ENCODE results near the gene CFAP20DC.
"Not testable (repeated sequence)": the region's sequence is repeated elsewhere in the genome, so short reads cannot be mapped to it uniquely, and the experiment has no call there.

Gene CFAP20DC

GRCh38 chr3:58899159-58899952, 150.5 kb downstream of the CFAP20DC start:
- Histone ChIP-seq H3K9me3 (ENCODE audit: insufficient read depth, low read length) (peaks cover 8% of the 10 kb centered on the region; the same call in 1 of the 2 replicates), H3K4me3 (ENCODE audit: low read length) (no peak overlapping the region), H3K79me2 (ENCODE audit: low read length) (no peaks in the 10 kb centered on the region), H3K36me3 (replicated peaks; ENCODE audit: low read depth, low read length) (no peaks in the 10 kb centered on the region), H3K27me3 (ENCODE audit: low read depth, low read length) (0 out of 2 replicates have a peak, but pooled peaks cover 5% of the 10 kb centered on the region), H3K9ac (ENCODE audit: low read length) (no peak overlapping the region), H3K4me2 (ENCODE audit: low read length) (no peak overlapping the region), H4K20me1 (ENCODE audit: insufficient read depth, low read length) (no peaks in the 10 kb centered on the region), H3K4me1 (ENCODE audit: low read length) (no peaks in the 10 kb centered on the region), H2AFZ (ENCODE audit: low read depth, low read length) (no peak overlapping the region), H3K27ac (ENCODE audit: low read length) (no peak overlapping the region)
- TF ChIP-seq CTCF (IDR thresholded peaks at IDR 0.05; ENCODE audit: low read depth, low read length) (no peak), EZH2phosphoT487 (IDR thresholded peaks at IDR 0.05; ENCODE audit: low read depth) (no peak)

DNA sequence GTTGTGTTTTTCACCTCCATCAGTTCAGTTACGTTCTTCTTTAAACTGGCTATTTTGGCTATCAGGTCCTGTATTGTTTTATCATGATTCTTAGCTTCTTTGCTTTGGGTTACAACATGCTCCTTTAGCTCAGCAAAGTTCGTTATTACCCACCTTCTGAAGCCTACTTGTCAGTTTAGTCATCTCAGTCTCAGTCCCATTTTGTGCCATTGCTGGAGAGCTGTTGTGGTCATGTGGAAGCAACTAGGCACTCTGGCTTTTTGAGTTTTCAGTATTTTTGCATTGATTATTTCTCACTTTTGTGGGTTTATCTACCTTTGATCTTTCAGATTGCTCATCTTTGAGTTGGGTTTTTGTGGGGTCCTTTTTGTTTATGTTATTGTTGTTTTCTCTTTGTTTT, 151.3 kb downstream of the CFAP20DC start:
- no peak overlapping the region for H3K9ac ChIP-seq (ENCODE audit: low read length)

DNA sequence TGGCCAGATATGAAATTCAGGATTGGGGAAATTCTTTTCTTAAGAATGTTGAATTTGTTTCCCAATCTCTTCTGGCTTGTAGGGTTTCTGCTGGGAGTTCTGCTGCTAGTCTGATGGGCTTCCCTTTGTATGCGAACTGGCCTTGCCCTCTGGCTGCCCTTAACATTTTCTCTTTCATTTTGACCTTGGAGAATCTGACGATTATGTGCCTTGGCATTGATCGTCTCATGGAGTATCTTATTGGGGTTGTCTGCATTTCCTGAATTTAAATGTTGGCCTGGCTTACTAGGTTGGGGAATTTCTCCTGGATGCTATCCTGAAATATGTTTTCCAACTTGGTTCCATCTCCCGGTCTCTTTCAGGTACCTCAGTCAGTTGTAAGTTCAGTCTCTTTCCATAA, 152.2 kb downstream of the CFAP20DC start:
- Histone ChIP-seq H3K9ac (ENCODE audit: low read length) (no peak overlapping the region), H3K4me2 (ENCODE audit: low read length) (no peak overlapping the region), H3K4me3 (ENCODE audit: low read length) (no peak overlapping the region), H3K79me2 (ENCODE audit: low read length) (no peaks in the 10 kb centered on the region), H2AFZ (ENCODE audit: low read depth, low read length) (no peak overlapping the region), H3K27me3 (ENCODE audit: low read depth, low read length) (0 out of 2 replicates have a peak, but pooled peaks cover 5% of the 10 kb centered on the region), H3K4me1 (ENCODE audit: low read length) (no peaks in the 10 kb centered on the region), H3K27ac (ENCODE audit: low read length) (no peak overlapping the region), H3K36me3 (replicated peaks; ENCODE audit: low read depth, low read length) (no peaks in the 10 kb centered on the region), H4K20me1 (ENCODE audit: insufficient read depth, low read length) (no peaks in the 10 kb centered on the region), H3K9me3 (ENCODE audit: insufficient read depth, low read length) (no peaks in the 10 kb centered on the region)
- TF ChIP-seq EZH2phosphoT487 (IDR thresholded peaks at IDR 0.05; ENCODE audit: low read depth) (no peak), CTCF (IDR thresholded peaks at IDR 0.05; ENCODE audit: low read depth, low read length) (no peak)

More for the DNA sequence above, 151.3 kb downstream of the CFAP20DC start:
- Histone ChIP-seq H4K20me1 (ENCODE audit: insufficient read depth, low read length) (no peaks in the 10 kb centered on the region), H3K79me2 (ENCODE audit: low read length) (no peaks in the 10 kb centered on the region), H3K9me3 (ENCODE audit: insufficient read depth, low read length) (peaks cover 6% of the 10 kb centered on the region; the same call in 1 of the 2 replicates), H3K27me3 (ENCODE audit: low read depth, low read length) (0 out of 2 replicates have a peak, but pooled peaks cover 5% of the 10 kb centered on the region), H3K4me2 (ENCODE audit: low read length) (no peak overlapping the region), H3K27ac (ENCODE audit: low read length) (no peak overlapping the region), H2AFZ (ENCODE audit: low read depth, low read length) (no peak overlapping the region), H3K4me3 (ENCODE audit: low read length) (no peak overlapping the region), H3K4me1 (ENCODE audit: low read length) (no peaks in the 10 kb centered on the region), H3K36me3 (replicated peaks; ENCODE audit: low read depth, low read length) (no peaks in the 10 kb centered on the region)
- TF ChIP-seq EZH2phosphoT487 (IDR thresholded peaks at IDR 0.05; ENCODE audit: low read depth) (no peak), CTCF (IDR thresholded peaks at IDR 0.05; ENCODE audit: low read depth, low read length) (no peak)

DNA sequence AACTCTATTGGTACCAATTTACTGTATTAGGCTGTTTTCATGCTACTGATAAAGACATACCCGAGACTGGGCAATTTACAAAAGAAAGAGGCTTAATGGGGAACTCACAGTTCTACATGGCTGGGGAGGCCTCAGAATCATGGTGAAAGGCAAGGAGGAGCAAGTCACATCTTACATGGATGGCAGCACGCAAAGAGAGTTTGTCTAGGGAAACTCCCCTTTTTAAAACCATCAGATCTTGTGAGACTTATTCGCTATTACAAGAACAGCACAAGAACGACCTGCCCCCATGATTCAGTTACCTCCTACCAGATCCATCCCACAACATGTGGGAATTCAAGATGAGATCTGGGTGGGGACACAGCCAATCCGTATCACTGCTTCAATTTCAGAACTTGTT, 154.1 kb downstream of the CFAP20DC start:
- not testable (repeated sequence) for H3K27me3 ChIP-seq (ENCODE audit: low read depth, low read length); H3K4me1 ChIP-seq (ENCODE audit: low read length); H2AFZ ChIP-seq (ENCODE audit: low read depth, low read length); H4K20me1 ChIP-seq (ENCODE audit: insufficient read depth, low read length); H3K4me3 ChIP-seq (ENCODE audit: low read length); H3K36me3 ChIP-seq (replicated peaks; ENCODE audit: low read depth, low read length); H3K4me2 ChIP-seq (ENCODE audit: low read length); H3K27ac ChIP-seq (ENCODE audit: low read length); H3K9ac ChIP-seq (ENCODE audit: low read length); H3K79me2 ChIP-seq (ENCODE audit: low read length); H3K9me3 ChIP-seq (ENCODE audit: insufficient read depth, low read length)

DNA sequence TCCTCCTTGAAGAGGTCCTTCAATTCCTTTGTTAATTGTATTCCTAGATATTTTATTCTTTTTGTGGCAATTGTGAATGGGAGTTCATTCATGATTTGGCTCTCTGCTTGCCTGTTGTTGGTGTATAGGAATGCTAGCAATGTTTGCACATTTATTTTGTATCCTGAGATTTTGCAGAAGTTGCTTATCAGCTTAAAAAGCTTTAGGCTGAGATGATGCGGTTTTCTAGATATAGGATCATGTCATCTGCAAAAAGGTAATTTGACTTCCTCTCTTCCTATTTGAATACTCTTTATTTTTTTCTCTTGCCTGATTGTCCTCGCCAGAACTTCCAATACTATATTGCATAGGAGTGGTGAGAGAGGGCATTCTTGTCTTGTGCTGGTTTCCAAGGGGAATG, 157.3 kb downstream of the CFAP20DC start:
- not testable (repeated sequence) for H4K20me1 ChIP-seq (ENCODE audit: insufficient read depth, low read length); H3K36me3 ChIP-seq (replicated peaks; ENCODE audit: low read depth, low read length); H3K4me1 ChIP-seq (ENCODE audit: low read length); H3K4me3 ChIP-seq (ENCODE audit: low read length); H2AFZ ChIP-seq (ENCODE audit: low read depth, low read length); H3K4me2 ChIP-seq (ENCODE audit: low read length); H3K79me2 ChIP-seq (ENCODE audit: low read length); H3K9ac ChIP-seq (ENCODE audit: low read length); H3K27me3 ChIP-seq (ENCODE audit: low read depth, low read length); H3K9me3 ChIP-seq (ENCODE audit: insufficient read depth, low read length); H3K27ac ChIP-seq (ENCODE audit: low read length)

All from OCI-LY3 (cell line).